ENCODE measurements around the gene DLEC1.
"Not testable (repeated sequence)": the region's sequence is repeated elsewhere in the genome, so short reads cannot be mapped to it uniquely, and the experiment has no call there.

The DLEC1 gene

GRCh38 chr3:38053813-38054498 lies 14.9 kb downstream of the DLEC1 start:
- not testable (repeated sequence) for H3K27ac ChIP-seq (ENCODE audit: low read depth in 2 of 2, low read length in 2 of 2); H3K27me3 ChIP-seq (ENCODE audit: control insufficient read depth in 2 of 2, insufficient read depth in 2 of 2, low read length in 2 of 2); H3K36me3 ChIP-seq (ENCODE audit: control insufficient read depth in 2 of 2, insufficient read depth in 2 of 2, low read length in 2 of 2); H3K9ac ChIP-seq (ENCODE audit: low read depth in 1 of 2, low read length in 2 of 2); H3K4me1 ChIP-seq (ENCODE audit: control insufficient read depth in 2 of 2, insufficient read depth in 2 of 2, low read length in 2 of 2); H3K9me3 ChIP-seq (ENCODE audit: control insufficient read depth in 2 of 2, low read length in 2 of 2); H3K4me3 ChIP-seq (ENCODE audit: low read length in 2 of 2)

DNA sequence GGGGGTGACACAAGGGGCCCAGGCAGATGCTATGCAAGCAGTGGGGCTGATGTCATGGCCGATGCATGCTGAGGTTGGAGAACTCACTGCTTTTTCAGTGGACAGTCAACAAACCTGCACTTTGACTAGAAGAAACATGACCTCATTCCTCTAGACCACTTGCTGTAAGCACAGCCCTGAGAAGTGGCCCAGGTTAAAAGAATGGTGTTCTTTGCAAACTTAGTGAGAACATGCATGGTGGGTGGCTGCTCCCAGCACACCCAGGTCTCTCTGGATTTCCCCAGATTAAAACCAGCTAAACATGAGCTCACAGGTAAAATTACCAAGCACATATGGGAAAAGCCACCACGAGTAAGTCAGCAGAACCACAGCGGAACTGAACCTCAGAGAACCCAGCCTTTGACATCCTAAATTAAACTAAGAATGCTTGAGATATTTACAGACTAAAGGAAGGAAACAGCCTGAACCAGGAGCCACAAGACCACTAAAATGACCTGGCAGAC lies 15.5 kb downstream of the DLEC1 start:
- no peak overlapping the region for H3K4me3 ChIP-seq (ENCODE audit: low read length in 2 of 2)
- H3K27me3 ChIP-seq (ENCODE audit: control insufficient read depth in 2 of 2, insufficient read depth in 2 of 2, low read length in 2 of 2): no peaks in the 10 kb centered on the region
- no peaks in the 10 kb centered on the region for H3K4me1 ChIP-seq (ENCODE audit: control insufficient read depth in 2 of 2, insufficient read depth in 2 of 2, low read length in 2 of 2)
- H3K9me3 ChIP-seq (ENCODE audit: control insufficient read depth in 2 of 2, low read length in 2 of 2): no peaks in the 10 kb centered on the region
- no peak overlapping the region for H3K27ac ChIP-seq (ENCODE audit: low read depth in 2 of 2, low read length in 2 of 2)
- no peak overlapping the region for H3K9ac ChIP-seq (ENCODE audit: low read depth in 1 of 2, low read length in 2 of 2)
- no peaks in the 10 kb centered on the region for H3K36me3 ChIP-seq (ENCODE audit: control insufficient read depth in 2 of 2, insufficient read depth in 2 of 2, low read length in 2 of 2)

GRCh38 chr3:38059148-38059547 lies 20.1 kb downstream of the DLEC1 start:
- H3K9ac ChIP-seq (ENCODE audit: low read depth in 1 of 2, low read length in 2 of 2): no peak overlapping the region
- no peaks in the 10 kb centered on the region for H3K27me3 ChIP-seq (ENCODE audit: control insufficient read depth in 2 of 2, insufficient read depth in 2 of 2, low read length in 2 of 2)

GRCh38 chr3:38059591-38059990 lies 20.6 kb downstream of the DLEC1 start:
- no peak overlapping the region for H3K27ac ChIP-seq (ENCODE audit: low read depth in 2 of 2, low read length in 2 of 2)
- H3K27me3 ChIP-seq (ENCODE audit: control insufficient read depth in 2 of 2, insufficient read depth in 2 of 2, low read length in 2 of 2): no peaks in the 10 kb centered on the region
- no peaks in the 10 kb centered on the region for H3K36me3 ChIP-seq (ENCODE audit: control insufficient read depth in 2 of 2, insufficient read depth in 2 of 2, low read length in 2 of 2)
- no peaks in the 10 kb centered on the region for H3K9me3 ChIP-seq (ENCODE audit: control insufficient read depth in 2 of 2, low read length in 2 of 2)
- no peak overlapping the region for H3K9ac ChIP-seq (ENCODE audit: low read depth in 1 of 2, low read length in 2 of 2)
- H3K4me1 ChIP-seq (ENCODE audit: control insufficient read depth in 2 of 2, insufficient read depth in 2 of 2, low read length in 2 of 2): no peaks in the 10 kb centered on the region
- H3K4me3 ChIP-seq (ENCODE audit: low read length in 2 of 2): no peak overlapping the region

More at GRCh38 chr3:38059148-38059547, 20.1 kb downstream of the DLEC1 start:
- H3K9me3 ChIP-seq (ENCODE audit: control insufficient read depth in 2 of 2, low read length in 2 of 2): no peaks in the 10 kb centered on the region
- H3K36me3 ChIP-seq (ENCODE audit: control insufficient read depth in 2 of 2, insufficient read depth in 2 of 2, low read length in 2 of 2): no peaks in the 10 kb centered on the region
- no peak overlapping the region for H3K27ac ChIP-seq (ENCODE audit: low read depth in 2 of 2, low read length in 2 of 2)
- H3K4me3 ChIP-seq (ENCODE audit: low read length in 2 of 2): no peak overlapping the region
- H3K4me1 ChIP-seq (ENCODE audit: control insufficient read depth in 2 of 2, insufficient read depth in 2 of 2, low read length in 2 of 2): no peaks in the 10 kb centered on the region

DNA sequence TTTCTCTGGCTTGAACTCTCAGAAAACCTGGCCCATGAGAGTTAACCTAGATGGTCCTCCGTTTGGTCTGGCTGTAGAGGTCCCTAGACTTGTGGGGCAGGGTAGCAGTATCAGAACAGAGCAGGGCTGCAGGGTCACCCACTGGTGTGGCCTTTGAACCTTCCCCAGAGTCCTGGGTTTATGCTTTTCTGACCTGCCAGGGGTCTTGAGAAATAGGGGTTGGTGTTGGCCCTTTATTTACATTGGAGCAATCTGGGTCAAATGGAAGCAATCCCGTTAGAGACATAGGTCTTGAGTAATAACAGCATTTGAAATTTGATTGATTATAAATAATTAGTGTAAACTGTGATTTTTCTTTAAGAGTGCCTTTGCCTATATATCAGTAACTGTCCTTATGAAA lies 23.8 kb downstream of the DLEC1 start:
- no peaks in the 10 kb centered on the region for H3K9me3 ChIP-seq (ENCODE audit: control insufficient read depth in 2 of 2, low read length in 2 of 2)
- H3K4me3 ChIP-seq (ENCODE audit: low read length in 2 of 2): no peak overlapping the region
- no peaks in the 10 kb centered on the region for H3K36me3 ChIP-seq (ENCODE audit: control insufficient read depth in 2 of 2, insufficient read depth in 2 of 2, low read length in 2 of 2)
- H3K9ac ChIP-seq (ENCODE audit: low read depth in 1 of 2, low read length in 2 of 2): no peak overlapping the region
- no peak overlapping the region for H3K27ac ChIP-seq (ENCODE audit: low read depth in 2 of 2, low read length in 2 of 2)
- H3K27me3 ChIP-seq (ENCODE audit: control insufficient read depth in 2 of 2, insufficient read depth in 2 of 2, low read length in 2 of 2): no peaks in the 10 kb centered on the region
- H3K4me1 ChIP-seq (ENCODE audit: control insufficient read depth in 2 of 2, insufficient read depth in 2 of 2, low read length in 2 of 2): no peaks in the 10 kb centered on the region

GRCh38 chr3:38064453-38064852 lies 25.4 kb downstream of the DLEC1 start:
- not testable (repeated sequence) for H3K36me3 ChIP-seq (ENCODE audit: control insufficient read depth in 2 of 2, insufficient read depth in 2 of 2, low read length in 2 of 2); H3K9me3 ChIP-seq (ENCODE audit: control insufficient read depth in 2 of 2, low read length in 2 of 2); H3K27me3 ChIP-seq (ENCODE audit: control insufficient read depth in 2 of 2, insufficient read depth in 2 of 2, low read length in 2 of 2); H3K27ac ChIP-seq (ENCODE audit: low read depth in 2 of 2, low read length in 2 of 2); H3K4me1 ChIP-seq (ENCODE audit: control insufficient read depth in 2 of 2, insufficient read depth in 2 of 2, low read length in 2 of 2); H3K4me3 ChIP-seq (ENCODE audit: low read length in 2 of 2); H3K9ac ChIP-seq (ENCODE audit: low read depth in 1 of 2, low read length in 2 of 2)

DNA sequence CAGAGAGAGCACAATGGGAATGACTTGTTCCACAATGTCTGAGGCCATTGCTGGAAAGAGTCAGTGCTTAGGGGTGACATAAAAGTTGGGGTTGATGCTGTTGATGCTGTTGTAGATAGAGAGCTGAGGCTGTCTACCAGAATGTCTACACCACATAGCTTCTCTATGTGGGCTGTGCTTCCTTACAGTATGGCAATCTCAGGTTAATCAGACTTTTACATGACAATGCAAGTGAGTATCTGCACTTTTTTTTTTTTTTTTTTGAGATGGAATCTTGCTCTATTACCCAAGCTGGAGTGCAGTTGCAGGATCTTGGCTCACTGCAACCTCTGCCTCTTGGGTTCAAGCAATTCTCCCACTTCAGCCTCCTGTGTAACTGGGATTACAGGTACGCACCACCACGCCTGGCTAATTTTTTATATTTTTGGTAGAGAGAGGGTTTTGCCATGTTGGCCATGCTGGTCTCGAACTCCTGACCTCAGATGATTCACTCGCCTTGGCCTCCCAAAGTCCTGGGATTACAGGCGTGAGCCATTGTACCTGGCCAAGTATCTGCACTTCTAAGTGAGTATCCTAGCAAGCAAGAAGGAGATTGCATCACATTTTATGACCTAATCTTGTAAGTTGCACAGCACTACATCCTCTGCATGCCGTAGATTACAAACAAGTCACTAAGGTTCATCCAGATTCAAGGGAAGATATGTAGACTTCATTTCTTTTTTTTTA lies 28.7 kb downstream of the DLEC1 start:
- Histone ChIP-seq H3K36me3 (ENCODE audit: control insufficient read depth in 2 of 2, insufficient read depth in 2 of 2, low read length in 2 of 2) (no peaks in the 10 kb centered on the region), H3K27me3 (ENCODE audit: control insufficient read depth in 2 of 2, insufficient read depth in 2 of 2, low read length in 2 of 2) (no peaks in the 10 kb centered on the region), H3K4me1 (ENCODE audit: control insufficient read depth in 2 of 2, insufficient read depth in 2 of 2, low read length in 2 of 2) (peaks cover 0 to 4% of the 10 kb centered on the region in 2 donors), H3K9me3 (ENCODE audit: control insufficient read depth in 2 of 2, low read length in 2 of 2) (no peaks in the 10 kb centered on the region), H3K4me3 (ENCODE audit: low read length in 2 of 2) (no peak overlapping the region), H3K27ac (ENCODE audit: low read depth in 2 of 2, low read length in 2 of 2) (no peak overlapping the region), H3K9ac (ENCODE audit: low read depth in 1 of 2, low read length in 2 of 2) (no peak overlapping the region)

- Histone ChIP-seq H3K9ac (ENCODE audit: low read depth in 1 of 2, low read length in 2 of 2) (no peak overlapping the region), H3K27me3 (ENCODE audit: control insufficient read depth in 2 of 2, insufficient read depth in 2 of 2, low read length in 2 of 2) (no peaks in the 10 kb centered on the region), H3K4me1 (ENCODE audit: control insufficient read depth in 2 of 2, insufficient read depth in 2 of 2, low read length in 2 of 2) (peaks cover 0 to 4% of the 10 kb centered on the region in 2 donors)
These were observed 31.0 kb downstream of the DLEC1 start for GRCh38 chr3:38070013-38070412.

DNA sequence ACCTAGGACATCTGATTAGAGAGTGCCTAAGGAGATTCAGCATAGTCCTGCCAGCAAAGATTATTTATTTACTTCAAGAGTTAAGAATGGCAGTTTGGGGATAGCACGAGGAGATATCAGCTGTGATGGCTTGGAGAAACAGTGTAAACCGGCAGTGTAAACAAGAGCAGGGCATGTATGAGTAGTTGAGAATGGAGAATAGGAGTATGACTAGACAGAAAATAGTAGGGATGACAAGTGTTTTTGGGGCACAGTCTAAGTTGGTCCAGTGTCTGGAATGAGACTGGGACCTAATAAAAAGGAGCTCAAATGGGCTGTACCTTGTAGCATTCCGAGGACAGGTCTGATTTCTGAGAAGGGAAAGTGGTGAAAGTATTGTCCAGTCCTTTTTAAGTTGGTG lies 38.1 kb downstream of the DLEC1 start:
- H3K36me3 ChIP-seq (ENCODE audit: control insufficient read depth in 2 of 2, insufficient read depth in 2 of 2, low read length in 2 of 2); H3K4me1 ChIP-seq (ENCODE audit: control insufficient read depth in 2 of 2, insufficient read depth in 2 of 2, low read length in 2 of 2); H3K27ac ChIP-seq (ENCODE audit: low read depth in 2 of 2, low read length in 2 of 2); H3K27me3 ChIP-seq (ENCODE audit: control insufficient read depth in 2 of 2, insufficient read depth in 2 of 2, low read length in 2 of 2); H3K9me3 ChIP-seq (ENCODE audit: control insufficient read depth in 2 of 2, low read length in 2 of 2); H3K9ac ChIP-seq (ENCODE audit: low read depth in 1 of 2, low read length in 2 of 2); H3K4me3 ChIP-seq (ENCODE audit: low read length in 2 of 2): not testable (repeated sequence)

More at GRCh38 chr3:38070013-38070412, 31.0 kb downstream of the DLEC1 start:
- H3K27ac ChIP-seq (ENCODE audit: low read depth in 2 of 2, low read length in 2 of 2): no peak overlapping the region
- H3K4me3 ChIP-seq (ENCODE audit: low read length in 2 of 2): no peak overlapping the region
- H3K36me3 ChIP-seq (ENCODE audit: control insufficient read depth in 2 of 2, insufficient read depth in 2 of 2, low read length in 2 of 2): no peaks in the 10 kb centered on the region
- no peaks in the 10 kb centered on the region for H3K9me3 ChIP-seq (ENCODE audit: control insufficient read depth in 2 of 2, low read length in 2 of 2)

- H3K4me1 ChIP-seq (ENCODE audit: control insufficient read depth in 2 of 2, insufficient read depth in 2 of 2, low read length in 2 of 2); H3K9me3 ChIP-seq (ENCODE audit: control insufficient read depth in 2 of 2, low read length in 2 of 2); H3K27me3 ChIP-seq (ENCODE audit: control insufficient read depth in 2 of 2, insufficient read depth in 2 of 2, low read length in 2 of 2); H3K36me3 ChIP-seq (ENCODE audit: control insufficient read depth in 2 of 2, insufficient read depth in 2 of 2, low read length in 2 of 2); H3K27ac ChIP-seq (ENCODE audit: low read depth in 2 of 2, low read length in 2 of 2); H3K9ac ChIP-seq (ENCODE audit: low read depth in 1 of 2, low read length in 2 of 2); H3K4me3 ChIP-seq (ENCODE audit: low read length in 2 of 2): not testable (repeated sequence)
These were observed 43.3 kb downstream of the DLEC1 start for GRCh38 chr3:38082296-38082695.
